Activated naive CD4-positive, alpha-beta T cell treated with anti-CD3 and anti-CD28 coated beads, Interleukin-2, amount 50 U/mL, for 16 hours (primary cell): Measurements from ENCODE around the gene CIAO3.
A peak's percentile ranks its signal among the peaks of the same experiment; 100 is the strongest.

Experiments
- DNase-seq: peaks from one replicate; pipeline ENCODE4 v3.0.0-alpha.2; 2020

Gene CIAO3

DNA sequence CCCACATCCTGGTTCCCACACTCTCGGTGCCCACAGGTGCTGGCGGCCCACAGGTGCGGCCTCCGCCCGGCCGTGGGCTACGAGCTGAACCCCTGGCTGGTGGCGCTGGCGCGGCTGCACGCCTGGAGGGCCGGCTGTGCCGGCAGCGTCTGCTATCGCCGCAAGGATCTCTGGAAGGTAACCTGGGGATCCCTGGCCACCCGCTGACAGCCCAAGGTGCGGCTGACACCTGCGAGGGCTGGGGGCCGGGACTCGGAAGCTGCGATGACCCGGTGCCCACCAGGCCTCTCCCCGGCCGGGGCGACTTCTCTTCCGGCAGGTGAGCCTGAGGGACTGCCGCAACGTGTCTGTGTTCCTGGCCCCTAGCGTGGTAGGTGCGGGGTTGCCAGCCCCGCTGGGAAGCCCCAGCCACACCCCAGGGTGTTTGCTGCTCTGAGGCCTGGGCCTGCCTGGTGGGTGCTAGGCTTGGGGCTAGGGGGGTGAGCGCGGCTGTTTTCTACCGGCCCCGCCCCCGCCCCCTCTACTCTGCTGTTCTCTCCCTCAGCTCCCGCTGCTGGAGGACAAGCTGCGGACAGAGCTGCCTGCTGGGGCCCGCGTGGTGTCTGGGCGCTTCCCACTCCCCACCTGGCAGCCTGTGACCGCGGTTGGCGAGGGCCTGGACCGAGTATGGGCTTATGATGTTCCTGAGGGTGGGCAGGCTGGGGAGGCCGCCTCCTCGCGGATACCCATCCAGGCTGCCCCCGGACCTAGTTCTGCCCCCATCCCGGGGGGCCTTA is 18.8 kb downstream of the CIAO3 start:
- no peak for DNase-seq

DNA sequence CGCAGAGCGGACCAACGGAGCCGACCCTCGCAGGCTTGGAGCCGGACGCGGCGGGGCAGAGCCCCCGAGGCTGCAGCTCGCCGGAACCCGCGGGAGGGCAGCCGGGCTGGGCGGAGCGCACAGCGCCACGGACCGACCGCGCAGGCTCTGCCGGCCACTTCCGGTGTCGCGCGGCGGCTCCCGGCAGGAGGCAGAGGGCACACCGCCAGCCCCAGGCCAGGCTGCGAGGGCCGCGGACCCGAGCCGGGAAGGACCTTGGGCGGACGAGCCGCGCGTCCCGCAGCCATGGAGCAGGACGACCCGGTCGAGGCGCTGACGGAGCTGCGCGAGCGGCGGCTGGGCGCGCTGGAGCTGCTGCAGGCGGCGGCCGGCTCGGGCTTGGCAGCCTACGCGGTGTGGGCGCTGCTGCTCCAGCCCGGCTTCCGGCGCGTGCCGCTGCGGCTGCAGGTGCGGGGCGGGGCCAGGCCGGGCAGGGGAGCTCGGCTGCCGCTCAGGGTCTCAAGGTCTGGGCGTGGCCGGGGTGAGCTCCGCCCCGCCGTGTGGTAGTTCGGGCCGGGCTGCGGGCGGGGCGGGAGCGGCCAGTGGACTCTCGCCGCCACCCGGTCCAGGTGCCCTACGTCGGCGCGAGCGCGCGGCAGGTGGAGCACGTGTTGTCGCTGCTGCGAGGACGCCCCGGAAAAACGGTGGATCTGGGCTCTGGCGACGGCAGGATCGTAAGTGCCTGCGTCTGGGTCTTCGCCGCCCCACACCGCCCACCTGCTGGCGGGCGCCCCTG is 19.6 kb downstream of the CIAO3 start, which contains the start of gene ANTKMT:
Gene ANTKMT (plus strand): TSS at position 157 of the 775 bp plus-strand sequence. CDS start 129 bp downstream, at position 286.
- DNase-seq: peak; percentile 74

DNA sequence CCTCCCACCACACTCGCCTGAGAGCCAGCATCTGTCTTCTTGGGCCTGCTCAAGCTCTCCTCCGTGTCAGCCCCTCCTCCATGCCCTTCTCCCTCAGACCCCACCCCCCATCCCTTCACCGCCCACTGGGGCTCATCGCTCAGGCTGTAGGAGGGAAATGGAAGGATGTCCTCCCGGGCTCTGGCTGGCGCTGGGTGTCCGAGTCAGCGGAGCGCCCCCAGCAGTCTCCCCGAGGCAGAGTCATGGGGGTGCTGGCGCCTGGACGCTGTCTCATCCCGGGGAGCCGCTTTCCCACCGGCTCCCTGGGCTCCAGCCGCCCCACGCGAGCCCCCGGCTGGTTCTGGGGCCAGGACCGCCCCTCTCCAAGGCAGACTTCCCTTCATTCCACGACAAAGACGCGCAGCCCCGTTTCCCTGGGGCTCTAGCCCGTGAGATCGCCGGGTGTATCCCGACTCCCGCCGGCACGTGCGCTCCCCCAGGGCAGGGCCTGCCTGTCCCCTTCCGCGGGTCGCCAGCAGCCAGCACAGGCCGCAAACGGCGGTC is 20.3 kb downstream of the CIAO3 start:
- peak; percentile 42 for DNase-seq

DNA sequence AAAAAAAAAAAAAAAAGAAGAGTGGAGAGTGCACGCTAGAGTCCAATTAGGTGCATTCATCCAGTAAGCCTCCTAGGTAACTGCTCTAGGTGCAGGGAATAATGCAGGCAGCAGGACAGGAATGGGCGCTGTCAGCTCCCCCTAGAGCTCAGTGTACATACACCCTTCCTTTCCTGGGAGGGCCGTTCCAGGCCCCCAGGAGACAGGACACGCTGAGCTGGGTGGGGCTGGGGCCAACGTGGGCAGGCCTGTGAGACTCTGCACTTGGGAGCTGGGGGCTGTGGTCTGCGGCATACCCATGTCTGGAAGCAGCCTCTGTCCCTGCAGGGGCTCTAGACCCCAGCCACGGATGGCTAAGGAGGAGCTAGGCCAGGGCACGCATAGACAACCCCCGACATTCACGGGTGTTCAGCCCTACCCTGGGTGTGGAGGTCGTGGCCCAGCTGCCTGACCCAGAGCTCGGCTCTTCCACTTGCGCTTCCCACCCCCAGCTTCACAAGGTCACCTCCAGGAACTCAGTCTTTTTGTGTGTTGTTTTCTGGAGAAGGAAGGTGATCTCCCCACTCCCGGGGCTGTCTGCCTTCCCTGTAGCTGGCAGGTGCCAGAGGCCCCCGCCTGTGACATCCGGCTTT is 20.9 kb downstream of the CIAO3 start:
- DNase-seq: no peak

DNA sequence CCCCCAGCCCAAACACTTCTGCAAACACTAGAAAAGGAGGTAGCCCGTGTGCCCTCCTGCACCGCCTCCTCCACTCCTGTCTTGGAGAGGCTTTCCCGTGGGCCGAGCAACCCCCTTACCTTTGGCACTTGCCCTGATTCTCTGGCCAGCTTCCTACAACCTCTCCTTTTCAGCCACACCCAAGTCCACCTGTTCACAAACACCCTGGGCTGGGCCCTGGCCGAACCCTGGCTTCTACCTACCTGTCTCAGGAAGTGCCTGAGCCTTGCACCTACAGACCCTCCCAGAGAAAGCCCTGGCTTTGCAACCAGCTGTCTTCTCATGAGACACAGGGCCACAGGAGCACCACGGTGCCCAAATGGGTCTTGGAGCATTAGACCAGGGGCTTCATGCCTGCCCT is 21.9 kb downstream of the CIAO3 start:
- DNase-seq: no peak

DNA sequence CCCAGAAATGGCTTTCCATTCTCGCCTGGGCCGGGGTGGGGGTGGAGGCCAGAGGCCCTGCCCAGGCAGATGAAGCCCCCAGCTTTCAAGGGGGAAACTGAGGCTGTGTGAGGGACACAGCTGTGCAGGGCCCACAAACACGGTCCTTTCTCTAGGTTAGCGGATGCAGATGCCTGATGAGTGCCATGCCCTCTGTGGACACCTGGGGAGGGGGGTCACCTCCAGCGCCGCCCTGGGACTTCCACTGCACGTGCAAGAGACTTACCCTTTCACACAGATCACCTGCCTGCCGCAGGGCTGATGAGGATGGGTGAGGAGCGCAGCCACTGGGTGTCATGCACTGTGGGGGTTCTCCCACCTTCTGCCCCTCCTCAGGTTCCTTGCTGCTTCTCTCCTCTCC is 22.4 kb downstream of the CIAO3 start:
- DNase-seq: no peak

DNA sequence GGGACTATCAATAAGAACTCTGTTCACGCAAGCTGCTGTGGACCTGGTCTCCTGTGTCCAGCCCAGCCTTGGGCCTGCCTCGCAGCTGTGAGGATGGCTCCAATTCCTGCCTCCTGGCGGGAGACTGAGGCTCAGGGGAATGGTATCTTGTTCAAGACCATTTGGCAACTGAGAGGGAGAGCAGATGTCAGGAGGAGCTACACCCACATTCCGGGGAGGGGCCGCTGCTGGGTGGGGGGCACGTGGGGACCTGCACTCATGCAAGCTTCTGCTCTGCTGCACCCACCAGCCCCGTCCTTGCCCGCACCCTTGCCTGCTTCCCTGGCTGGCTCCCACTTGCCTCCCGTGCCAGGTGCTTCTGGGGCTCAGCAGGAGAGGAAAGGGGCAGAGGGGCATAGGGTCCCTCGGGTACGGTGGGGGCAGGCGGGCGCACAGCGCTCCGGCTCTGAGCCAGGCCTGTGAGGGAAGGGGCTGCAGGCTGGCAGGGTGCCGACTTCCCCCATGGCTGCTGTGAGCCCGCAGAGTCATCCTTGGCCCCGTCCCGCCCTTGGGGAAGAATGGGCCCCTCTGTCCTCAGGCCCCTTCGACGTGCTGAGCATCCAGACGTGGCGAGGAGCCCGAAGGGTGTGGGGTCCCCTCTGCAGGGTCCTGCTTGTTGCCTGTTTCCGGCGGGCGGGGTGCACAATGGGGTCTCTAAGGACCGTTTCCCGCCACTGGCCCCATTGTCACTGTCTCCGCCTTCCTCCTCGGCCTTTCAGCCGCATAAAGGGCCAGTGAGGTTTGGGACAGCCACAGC is 23.1 kb downstream of the CIAO3 start:
- no peak for DNase-seq

DNA sequence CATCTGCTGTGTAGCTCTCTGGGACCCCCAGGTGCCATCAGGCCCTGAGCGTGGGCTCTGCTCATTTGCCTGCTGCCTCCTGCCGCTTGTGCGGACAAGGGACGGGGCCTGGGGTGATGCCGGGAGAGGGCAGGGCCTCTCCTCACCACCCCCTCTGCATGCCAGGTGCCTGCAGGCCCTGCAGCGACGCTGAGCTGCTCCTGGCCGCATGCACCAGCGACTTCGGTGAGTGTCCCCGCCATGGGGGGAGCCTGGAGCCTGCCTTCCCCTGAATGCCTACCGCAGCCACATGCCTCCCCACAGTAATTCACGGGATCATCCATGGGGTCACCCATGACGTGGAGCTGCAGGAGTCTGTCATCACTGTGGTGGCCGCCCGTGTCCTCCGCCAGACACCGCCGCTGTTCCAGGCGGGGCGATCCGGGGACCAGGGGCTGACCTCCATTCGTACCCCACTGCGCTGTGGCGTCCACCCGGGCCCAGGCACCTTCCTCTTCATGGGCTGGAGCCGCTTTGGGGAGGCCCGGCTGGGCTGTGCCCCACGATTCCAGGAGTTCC is 23.9 kb downstream of the CIAO3 start:
- no peak for DNase-seq

DNA sequence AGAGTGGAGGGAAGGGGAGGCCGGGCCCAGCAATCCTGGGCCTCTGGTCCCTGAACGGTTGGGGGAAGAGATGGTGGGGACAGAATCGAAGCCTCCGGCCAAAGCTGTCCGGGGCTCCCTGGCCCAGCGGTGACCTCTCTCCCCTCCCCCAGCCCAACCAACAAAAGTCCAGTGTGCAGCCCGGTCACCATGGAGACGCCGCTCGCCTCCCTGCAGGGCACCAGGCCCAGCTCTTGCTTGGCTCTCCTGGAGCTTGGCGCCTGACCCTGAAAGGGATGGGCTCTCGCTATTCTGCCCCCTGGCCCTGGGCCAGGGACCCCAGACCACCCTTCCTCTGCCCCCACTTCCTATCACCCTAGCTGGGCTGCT is 24.6 kb downstream of the CIAO3 start:
- no peak for DNase-seq

DNA sequence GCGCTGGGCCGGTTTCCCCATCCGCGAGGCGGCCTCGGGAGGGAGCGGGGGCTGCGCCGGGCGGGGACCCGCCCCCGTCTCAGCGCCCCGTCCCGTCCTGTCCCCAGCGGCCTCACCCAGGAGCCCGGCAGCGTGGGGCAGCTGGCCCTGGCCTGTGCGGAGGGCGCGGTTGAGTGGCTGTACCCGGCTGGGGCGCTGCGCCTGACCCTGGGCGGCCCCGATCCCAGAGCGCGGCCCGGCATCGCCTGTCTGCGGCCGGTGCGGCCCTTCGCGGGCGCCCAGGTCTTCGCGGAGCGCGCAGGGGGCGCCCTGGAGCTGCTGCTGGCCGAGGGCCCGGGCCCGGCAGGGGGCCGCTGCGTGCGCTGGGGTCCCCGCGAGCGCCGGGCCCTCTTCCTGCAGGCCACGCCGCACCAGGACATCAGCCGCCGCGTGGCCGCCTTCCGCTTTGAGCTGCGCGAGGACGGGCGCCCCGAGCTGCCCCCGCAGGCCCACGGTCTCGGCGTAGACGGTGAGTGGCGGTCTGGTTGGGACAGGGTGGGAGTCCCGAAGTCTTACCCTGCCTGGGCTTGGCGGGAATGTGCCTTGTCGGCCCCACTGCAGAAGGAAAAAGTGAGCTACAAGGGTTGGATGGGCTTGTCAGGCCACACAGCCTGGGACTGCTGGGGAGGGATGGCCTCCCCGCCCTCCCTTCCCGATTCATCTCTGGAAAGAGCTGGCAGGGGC is 25.2 kb downstream of the CIAO3 start:
- no peak for DNase-seq

DNA sequence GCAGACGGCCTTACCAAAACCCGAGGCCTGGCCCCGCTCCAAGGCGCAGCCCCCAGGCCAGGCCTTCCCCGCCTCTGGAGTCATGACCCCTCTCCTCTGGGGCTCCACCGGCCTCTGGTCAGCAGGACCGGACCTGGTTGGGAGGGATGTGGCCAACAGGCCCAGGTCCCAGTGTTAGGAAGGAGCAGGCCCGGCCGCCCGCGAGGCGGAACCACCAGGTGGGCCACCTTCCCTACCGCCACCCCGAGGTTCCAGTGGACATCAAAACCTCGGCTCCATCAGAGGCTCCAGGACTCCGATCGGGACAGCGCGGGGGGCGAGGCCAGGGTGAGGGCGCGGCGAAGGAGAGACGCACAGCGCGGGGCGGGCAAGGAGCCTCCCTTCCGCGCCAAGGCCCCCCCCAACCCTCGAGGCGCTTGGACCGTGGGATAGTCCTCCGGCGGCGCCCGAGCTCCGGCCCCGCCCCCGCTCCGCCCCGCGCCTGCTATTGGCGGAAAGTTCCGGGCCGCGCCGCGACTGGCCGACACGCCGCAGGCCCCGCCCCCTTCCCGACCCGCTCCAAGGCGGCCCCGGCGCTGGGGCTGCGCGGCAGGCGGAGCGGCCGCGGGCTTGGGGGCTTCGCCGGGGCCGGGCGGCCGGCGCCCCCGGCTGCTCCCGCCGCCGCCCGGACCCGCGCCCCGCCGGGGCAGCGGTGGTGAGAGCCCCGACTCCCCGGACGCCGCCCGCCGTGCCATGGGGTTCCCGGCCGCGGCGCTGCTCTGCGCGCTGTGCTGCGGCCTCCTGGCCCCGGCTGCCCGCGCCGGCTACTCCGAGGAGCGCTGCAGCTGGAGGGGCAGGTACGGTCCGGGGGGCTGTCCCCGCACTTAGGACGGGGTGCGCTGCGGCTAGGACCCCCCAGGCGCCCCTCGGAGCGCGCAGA is 26.0 kb downstream of the CIAO3 start, which contains the start of gene METRN:
Gene METRN (plus strand): TSS at position 561 of the 919 bp plus-strand sequence. CDS start 172 bp downstream, at position 733.
- DNase-seq: peak; percentile 92

DNA sequence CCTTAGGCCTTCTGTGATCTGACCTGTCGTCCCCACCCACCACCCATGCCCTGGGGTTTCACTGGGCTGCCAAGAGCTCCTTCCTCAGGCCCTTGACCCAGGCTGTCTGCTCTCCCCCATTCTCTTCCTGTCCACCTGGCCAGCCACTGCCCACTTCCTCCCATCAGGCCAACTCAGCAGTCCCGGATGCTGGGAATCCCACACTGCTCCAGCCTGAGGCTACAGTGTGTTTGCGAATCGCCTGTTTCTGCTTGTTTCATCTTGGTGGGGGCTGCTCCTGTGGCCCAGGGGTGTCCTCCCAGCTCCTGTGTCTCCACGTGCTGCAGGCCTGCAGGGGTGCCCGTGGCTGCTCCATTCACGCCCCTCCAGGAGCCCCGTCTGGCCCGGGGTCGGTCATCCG is 26.7 kb downstream of the CIAO3 start:
- DNase-seq: no peak

DNA sequence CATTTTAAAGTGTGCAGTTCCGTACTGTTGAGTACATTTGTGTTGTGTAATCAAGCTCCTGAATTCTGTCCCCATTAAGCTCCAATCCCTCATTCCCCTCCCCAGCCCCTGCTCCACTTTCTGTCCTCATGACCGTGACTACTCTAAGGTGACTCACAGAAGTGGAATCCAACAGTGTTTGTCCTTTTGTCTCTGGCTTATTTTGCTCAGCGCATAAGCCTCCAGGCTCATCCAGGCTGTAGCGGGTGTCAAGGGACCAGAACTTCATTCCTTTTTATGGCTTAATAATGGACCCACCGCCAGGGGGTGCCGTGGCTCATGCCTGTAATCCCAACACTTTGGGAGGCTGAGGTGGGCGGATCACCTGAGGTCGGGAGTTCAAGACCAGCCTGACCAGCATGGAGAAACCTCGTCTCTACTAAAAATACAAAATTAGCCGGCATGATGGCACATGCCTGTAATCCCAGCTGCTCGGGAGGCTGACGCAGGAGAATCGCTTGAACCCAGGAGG is 28.0 kb downstream of the CIAO3 start:
- DNase-seq: peak; percentile 56

DNA sequence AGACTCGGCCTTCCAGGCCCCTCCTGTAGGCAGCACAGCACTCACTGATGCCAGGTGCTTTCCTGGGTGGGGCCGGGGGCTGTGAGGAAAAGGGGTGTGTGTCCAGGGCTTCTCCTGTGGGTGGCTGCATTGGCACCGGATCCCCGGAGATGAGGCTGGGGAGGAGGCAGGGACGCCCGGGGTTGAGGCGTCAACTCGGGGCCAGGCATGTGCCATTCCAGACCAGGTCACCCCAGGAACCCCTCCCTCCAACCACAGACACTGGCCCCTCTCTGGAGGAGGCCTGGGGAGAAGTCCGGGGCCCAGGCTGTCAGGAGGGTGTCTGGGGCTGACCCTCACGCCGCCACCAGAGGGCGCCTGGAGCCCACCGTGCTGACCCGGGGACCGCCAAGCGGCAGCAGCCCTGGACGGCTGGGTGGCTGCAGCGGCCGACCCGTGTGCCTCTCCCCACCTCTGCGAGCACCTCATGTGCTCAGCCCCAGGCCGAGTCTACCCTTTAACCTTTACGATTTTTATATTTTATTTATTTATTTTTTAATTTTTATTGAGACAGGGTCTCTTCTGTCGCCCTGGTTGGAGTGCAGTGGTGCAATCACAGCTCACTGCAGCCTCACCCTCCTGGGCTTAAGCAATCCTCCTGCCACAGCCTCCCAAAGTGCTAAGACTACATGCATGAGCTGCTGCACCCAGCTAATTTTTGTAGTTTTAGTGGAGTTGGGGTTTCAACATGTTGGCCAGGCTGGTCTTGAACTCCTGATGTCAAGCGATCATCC is 29.1 kb downstream of the CIAO3 start:
- peak; percentile 80 for DNase-seq

DNA sequence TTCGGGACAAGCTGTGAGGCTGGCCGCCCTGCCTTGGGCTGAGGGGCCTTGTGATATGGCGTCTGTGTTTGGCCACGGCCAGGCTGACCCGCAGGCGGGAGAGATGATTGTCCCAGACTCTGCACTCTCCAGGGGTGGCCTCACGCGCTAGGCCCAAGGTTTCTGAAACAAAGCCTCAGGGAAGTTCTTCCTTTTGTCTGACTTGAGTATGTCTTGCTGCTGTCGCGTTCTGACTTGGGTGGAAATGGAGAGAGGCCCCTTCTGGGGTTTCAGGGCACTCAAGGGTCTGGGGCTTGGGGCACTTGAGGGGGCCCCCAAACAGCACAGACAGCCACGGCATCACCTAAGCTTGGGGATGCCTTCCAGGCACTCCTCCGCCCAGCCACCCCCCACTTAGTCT is 29.7 kb downstream of the CIAO3 start:
- no peak for DNase-seq

DNA sequence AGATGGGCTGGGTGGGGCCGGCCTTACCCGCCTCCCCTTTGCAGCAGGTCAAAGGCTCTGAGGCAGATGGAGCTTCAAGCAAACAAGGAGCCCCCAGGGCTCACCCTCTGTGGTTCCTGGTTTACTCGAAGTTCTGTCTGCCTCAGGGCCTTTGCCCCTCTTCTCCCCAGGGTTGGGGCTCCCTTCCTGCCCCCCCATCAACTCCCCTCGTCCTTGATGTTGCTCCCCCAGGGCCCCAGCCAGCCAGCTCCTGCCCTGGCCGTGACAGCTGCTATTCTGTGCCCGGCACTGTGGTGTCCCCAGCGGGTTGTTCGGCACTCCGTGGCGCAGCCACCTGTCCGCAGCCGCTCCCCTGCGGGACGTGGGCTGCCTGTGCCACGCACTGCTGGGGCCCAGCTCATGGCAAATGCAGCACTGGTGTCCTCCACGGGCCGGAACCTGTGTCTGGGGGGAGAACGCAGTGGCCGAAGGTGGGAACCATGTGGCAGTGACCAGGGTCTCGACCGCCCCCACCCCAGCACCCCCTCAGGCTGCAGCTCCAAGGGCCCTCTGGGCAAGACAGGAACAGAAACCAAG is 30.2 kb downstream of the CIAO3 start:
- DNase-seq: no peak

DNA sequence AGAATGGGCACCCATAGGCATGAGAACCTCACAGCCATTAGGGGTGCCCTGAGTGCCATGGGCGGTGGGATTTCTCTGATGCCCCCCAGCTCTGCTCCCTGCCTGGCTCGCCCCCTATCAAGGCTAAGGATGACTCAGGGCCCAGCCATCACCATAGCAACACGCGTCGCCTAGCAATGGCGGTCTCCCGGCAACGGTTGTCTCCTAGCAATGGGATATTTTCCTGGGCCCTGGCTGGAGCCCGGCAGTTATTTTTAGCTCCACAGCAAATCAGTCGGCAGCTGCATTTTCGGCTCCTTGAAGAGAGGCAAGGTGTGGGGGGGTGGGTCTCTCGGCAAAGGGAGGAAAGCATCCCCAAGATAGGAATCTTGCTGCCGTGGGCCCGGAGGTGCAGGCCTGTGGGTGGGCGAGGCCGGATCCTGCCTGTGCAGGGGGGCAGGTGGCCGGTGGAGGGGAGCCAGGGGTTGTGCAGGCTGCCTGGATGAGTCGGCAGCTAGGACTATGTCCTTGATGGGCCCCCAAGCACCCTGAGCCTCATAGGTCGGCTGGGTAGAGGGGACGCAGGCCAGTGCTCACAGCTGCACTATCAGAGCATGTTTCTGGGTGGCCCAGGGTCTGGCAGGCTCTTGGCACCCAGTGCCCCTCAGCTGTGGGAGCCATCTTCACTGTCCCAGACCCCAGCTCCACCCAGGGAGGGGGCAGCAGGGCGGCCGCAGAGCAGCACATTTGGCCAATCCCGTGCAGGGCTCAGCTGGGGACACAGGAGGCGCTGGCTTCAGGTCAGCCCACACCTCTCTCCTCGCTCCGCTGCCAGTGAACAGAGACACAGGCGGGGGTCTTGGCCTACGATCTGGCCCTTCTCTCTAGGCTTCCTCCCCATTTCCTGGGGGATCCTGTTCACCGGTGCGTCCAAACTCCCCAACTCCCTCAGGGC is 31.0 kb downstream of the CIAO3 start:
- no peak for DNase-seq

DNA sequence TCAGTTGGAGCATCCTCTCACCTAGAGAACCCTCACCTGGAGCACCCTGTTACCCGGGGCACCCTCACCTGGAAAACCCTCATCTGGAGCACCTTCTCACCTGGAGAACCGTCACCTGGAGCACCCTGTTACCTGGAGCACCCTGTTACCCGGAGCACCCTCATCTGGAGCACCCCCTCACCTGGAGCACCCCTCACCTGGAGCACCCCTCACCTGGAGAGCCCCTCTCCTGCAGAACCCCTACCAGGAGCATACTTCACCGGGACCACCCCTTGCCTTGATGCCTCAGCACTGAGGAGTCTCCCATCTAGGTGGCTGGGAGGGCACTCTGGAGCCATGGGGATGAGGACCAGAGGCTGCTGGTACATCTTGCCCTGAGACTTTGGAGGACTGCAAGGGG is 31.8 kb downstream of the CIAO3 start:
- no peak for DNase-seq
